Mesenchymal stem cell (in vitro differentiated cells and primary cell): ENCODE data around the gene PNLIPRP3.

Source experiments
- DNase-seq: peaks from one replicate; pipeline ENCODE4 v3.0.0-alpha.2; 2013
- H2AFZ ChIP-seq: one replicate; pipeline ENCODE4 v1.6.1; 2013; ENCODE audit warnings: low read depth, mild to moderate bottlenecking, control low read depth, inconsistent platforms, low read length, moderate library complexity
- H2AK5ac ChIP-seq: 2 replicates; pipeline ENCODE4 v1.6.1; 2013; ENCODE audit warnings: low read length, moderate library complexity, mild to moderate bottlenecking, inconsistent platforms; ENCODE audit not compliant: severe bottlenecking
- H2BK120ac ChIP-seq: one replicate; pipeline ENCODE4 v1.6.1; 2013; ENCODE audit warnings: low read depth, mild to moderate bottlenecking, inconsistent platforms, low read length, moderate library complexity
- H2BK12ac ChIP-seq, 2 experiments: one replicate each; pipeline ENCODE4 v1.6.1; 2013; ENCODE audit warnings: inconsistent platforms in 2 of 2, low read length in 2 of 2, mild to moderate bottlenecking in 2 of 2, moderate library complexity in 2 of 2, control low read depth in 1 of 2
- H2BK15ac ChIP-seq: one replicate; pipeline ENCODE4 v1.6.1; 2013; ENCODE audit warnings: mild to moderate bottlenecking, low read depth, inconsistent platforms; ENCODE audit not compliant: poor library complexity, severe bottlenecking
- H2BK5ac ChIP-seq: 2 replicates; pipeline ENCODE4 v1.6.1; 2013; ENCODE audit warnings: low read depth, mild to moderate bottlenecking, low read length, control low read depth, inconsistent platforms; ENCODE audit not compliant: poor library complexity, severe bottlenecking
- H3K14ac ChIP-seq, 2 experiments: one replicate each; pipeline ENCODE4 v1.6.1; 2013; ENCODE audit warnings: inconsistent platforms in 2 of 2, low read length in 2 of 2, control low read depth in 1 of 2, mild to moderate bottlenecking in 1 of 2, moderate library complexity in 1 of 2
- H3K18ac ChIP-seq, 2 experiments: one replicate each; pipeline ENCODE4 v1.6.1; 2013; ENCODE audit warnings: inconsistent platforms in 2 of 2, low read length in 2 of 2, control low read depth in 1 of 2, low read depth in 1 of 2, mild to moderate bottlenecking in 1 of 2
- H3K23ac ChIP-seq, 2 experiments: one replicate each; pipeline ENCODE4 v1.6.1; 2013; ENCODE audit warnings: inconsistent platforms in 2 of 2, low read length in 2 of 2, mild to moderate bottlenecking in 2 of 2, moderate library complexity in 2 of 2, control low read depth in 1 of 2
- H3K27ac ChIP-seq: 2 replicates; pipeline ENCODE4 v1.5.1; 2013; ENCODE audit warnings: mild to moderate bottlenecking, moderate library complexity, low read length, control low read depth, inconsistent platforms; ENCODE audit not compliant: poor library complexity, severe bottlenecking
- H3K27me3 ChIP-seq, 2 experiments: 2 replicates each; pipeline versions ENCODE4 v1.6.1 to v1.7.0; 2013; ENCODE audit warnings: low read length in 2 of 2, mild to moderate bottlenecking in 2 of 2, moderate library complexity in 2 of 2, control low read depth in 1 of 2, inconsistent platforms in 1 of 2; ENCODE audit not compliant: control insufficient read depth in 1 of 2, insufficient read depth in 1 of 2
- H3K36me3 ChIP-seq, 2 experiments: 2 replicates each; pipeline versions ENCODE4 v1.6.1 to v1.7.0; 2013; ENCODE audit warnings: low read length in 2 of 2, control low read depth in 1 of 2, inconsistent platforms in 1 of 2, low read depth in 1 of 2, mild to moderate bottlenecking in 1 of 2; ENCODE audit not compliant: insufficient read depth in 2 of 2, control insufficient read depth in 1 of 2
- H3K4ac ChIP-seq, 2 experiments: one replicate each; pipeline ENCODE4 v1.6.1; 2013; ENCODE audit warnings: inconsistent platforms in 2 of 2, low read length in 2 of 2, mild to moderate bottlenecking in 2 of 2, moderate library complexity in 2 of 2, control low read depth in 1 of 2, low read depth in 1 of 2
- H3K4me1 ChIP-seq: 2 replicates; pipeline ENCODE4 v1.6.1; 2013; ENCODE audit warnings: low read depth, low read length, control low read depth; ENCODE audit not compliant: control insufficient read depth, insufficient read depth
- H3K4me2 ChIP-seq: 2 replicates; pipeline ENCODE4 v1.6.1; 2013; ENCODE audit warnings: low read length, mild to moderate bottlenecking, inconsistent platforms; ENCODE audit not compliant: poor library complexity, severe bottlenecking
- H3K4me3 ChIP-seq, 2 experiments: 2 replicates each; pipeline versions ENCODE4 v1.5.1 to v1.7.0; 2013; ENCODE audit warnings: low read length in 2 of 2, mild to moderate bottlenecking in 2 of 2, control low read depth in 1 of 2, low read depth in 1 of 2; ENCODE audit not compliant: insufficient read depth in 1 of 2
- H3K79me1 ChIP-seq: replicated peaks from 2 replicates; pipeline ENCODE4 v1.6.1; 2013; ENCODE audit warnings: mild to moderate bottlenecking, control low read depth, low read length, inconsistent platforms; ENCODE audit not compliant: poor library complexity, severe bottlenecking
- H3K9ac ChIP-seq: 2 replicates; pipeline ENCODE4 v1.7.0; 2013; ENCODE audit warnings: mild to moderate bottlenecking, low read length, moderate library complexity
- H3K9me3 ChIP-seq: 2 replicates; pipeline ENCODE4 v1.7.0; 2013; ENCODE audit warnings: mild to moderate bottlenecking, low read length; ENCODE audit not compliant: control insufficient read depth
- H4K8ac ChIP-seq: one replicate; pipeline ENCODE4 v1.6.1; 2013; ENCODE audit warnings: inconsistent platforms, mild to moderate bottlenecking, low read length, moderate library complexity
- H4K91ac ChIP-seq: one replicate; pipeline ENCODE4 v1.6.1; 2013; ENCODE audit warnings: mild to moderate bottlenecking, low read length, inconsistent platforms
- WGBS: methylation state at CpG from one replicate; pipeline ENCODE4 v1.1.7; 2013; ENCODE audit warnings: mixed read lengths; 5-methylcytosine and 5-hydroxymethylcytosine counted together

The PNLIPRP3 gene

GRCh38 chr10:116466715-116467422 is 39.2 kb downstream of the PNLIPRP3 start:
- DNase-seq, result no peak
- Histone ChIP-seq H3K79me1 (no peaks in the 10 kb centered on the region), H2AFZ (no peak overlapping the region), H3K18ac (no peak overlapping the region), H2BK120ac (no peak overlapping the region), H2BK5ac (no peak overlapping the region), H3K4ac (no peak overlapping the region), H3K9me3 (no peaks in the 10 kb centered on the region), H3K36me3 (peaks cover 0 to under 1% of the 10 kb centered on the region in 2 experiments), H2BK12ac (no peak overlapping the region), H2BK15ac (no peak overlapping the region), H3K23ac (no peak overlapping the region), H3K4me3 (no peak overlapping the region), H4K8ac (no peak overlapping the region), H3K14ac (no peak overlapping the region), H3K27me3 (peaks cover 0 to 4% of the 10 kb centered on the region in 2 experiments), H3K9ac (no peak overlapping the region), H4K91ac (no peak overlapping the region), H2AK5ac (no peak overlapping the region), H3K4me1 (no peaks in the 10 kb centered on the region), H3K4me2 (no peak overlapping the region), H3K27ac (no peak overlapping the region)
- WGBS, result 78% methylated on average over 6 of the region's 7 CpGs

DNA sequence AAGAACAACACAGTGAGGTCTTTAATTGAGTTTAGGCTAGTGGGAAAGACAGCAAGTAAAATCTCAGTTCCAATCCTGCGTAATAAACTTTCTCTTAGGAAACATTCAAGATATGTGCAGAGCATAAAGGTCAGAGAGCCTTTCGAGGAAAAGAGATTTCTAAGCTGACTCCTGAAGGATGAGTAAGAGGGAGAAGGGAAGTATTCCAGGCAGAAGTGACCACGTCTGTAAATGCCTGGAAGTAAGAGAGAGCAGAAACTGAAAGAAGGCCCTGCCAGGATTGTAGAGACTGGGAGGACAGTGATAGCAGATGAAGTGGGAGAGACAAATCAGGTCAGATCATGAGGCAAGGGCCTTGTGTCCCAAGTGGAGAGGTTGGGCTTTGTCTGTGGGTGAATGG is 41.8 kb downstream of the PNLIPRP3 start:
- Histone ChIP-seq H2BK12ac (no peak overlapping the region), H3K23ac (no peak overlapping the region), H3K9ac (peak overlapping the region; percentile 55), H2BK15ac (no peak overlapping the region), H4K91ac (no peak overlapping the region), H3K4me1 (no peaks in the 10 kb centered on the region), H3K36me3 (no peaks in the 10 kb centered on the region), H2BK120ac (no peak overlapping the region), H3K4me2 (no peak overlapping the region), H3K4ac (no peak overlapping the region), H3K4me3 (peak overlapping the region in 1 of 2 experiments; percentile 30), H3K18ac (no peak overlapping the region), H2AK5ac (no peak overlapping the region), H3K79me1 (no peaks in the 10 kb centered on the region), H3K14ac (no peak overlapping the region), H3K27ac (no peak overlapping the region), H2BK5ac (no peak overlapping the region), H4K8ac (no peak overlapping the region), H3K9me3 (no peaks in the 10 kb centered on the region), H2AFZ (no peak overlapping the region), H3K27me3 (peaks cover 0 to 4% of the 10 kb centered on the region in 2 experiments)
- 49% methylated on average over 3 of the region's 3 CpGs for WGBS
- DNase-seq, result peak; percentile 19

- Histone ChIP-seq H3K27ac (no peak overlapping the region), H3K36me3 (no peaks in the 10 kb centered on the region), H3K9me3 (no peaks in the 10 kb centered on the region)
Observed at GRCh38 chr10:116470071-116470470, 42.4 kb downstream of the PNLIPRP3 start.

DNA sequence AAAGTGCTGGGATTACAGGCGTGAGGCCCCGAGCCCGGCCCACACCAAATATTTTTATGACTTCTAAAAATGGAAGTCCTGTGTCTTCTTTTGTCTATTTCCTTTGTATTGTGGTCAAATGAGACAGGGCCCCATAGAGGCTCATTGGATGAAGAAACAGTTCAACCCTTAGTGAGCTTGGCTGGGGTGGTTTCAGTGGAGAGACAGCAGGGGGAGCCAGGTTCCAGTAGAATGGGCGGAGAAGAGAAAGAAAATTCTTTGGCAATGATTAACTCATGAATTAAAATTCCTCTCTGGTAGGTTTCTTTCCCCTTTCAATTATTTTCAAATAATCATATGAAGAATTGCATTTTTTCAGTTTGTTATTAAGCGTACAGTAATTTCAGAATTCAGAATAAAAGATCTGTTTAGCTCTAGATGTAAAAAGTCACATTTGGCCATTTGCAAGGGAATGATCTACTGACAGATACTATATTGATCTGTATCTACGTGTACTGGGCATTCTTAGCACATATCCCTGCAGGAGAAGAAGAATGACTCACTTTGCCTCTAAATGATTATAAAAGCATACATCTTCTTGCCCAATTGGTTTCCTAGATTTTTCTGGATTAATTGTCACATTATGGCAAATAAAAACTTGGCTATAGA is 43.2 kb downstream of the PNLIPRP3 start:
- H4K8ac ChIP-seq, result no peak overlapping the region
- no peak overlapping the region for H3K23ac ChIP-seq
- H2BK15ac ChIP-seq, result no peak overlapping the region
- H2AK5ac ChIP-seq, result no peak overlapping the region
- H2BK12ac ChIP-seq, result no peak overlapping the region
- H3K36me3 ChIP-seq, result no peaks in the 10 kb centered on the region
- no peak overlapping the region for H3K4ac ChIP-seq
- no peak for DNase-seq
- no peak overlapping the region for H3K4me2 ChIP-seq
- H3K4me3 ChIP-seq, result no peak overlapping the region
- no peak overlapping the region for H3K14ac ChIP-seq
- no peaks in the 10 kb centered on the region for H3K4me1 ChIP-seq
- H3K79me1 ChIP-seq, result no peaks in the 10 kb centered on the region
- WGBS, result 100% methylated on average over 2 of the region's 6 CpGs
- no peak overlapping the region for H2AFZ ChIP-seq
- H3K27me3 ChIP-seq, result peaks cover 0 to 4% of the 10 kb centered on the region in 2 experiments
- no peak overlapping the region for H4K91ac ChIP-seq
- no peak overlapping the region for H2BK120ac ChIP-seq
- peak overlapping the region; percentile 47 for H3K9ac ChIP-seq
- H3K18ac ChIP-seq, result no peak overlapping the region
- no peak overlapping the region for H2BK5ac ChIP-seq
- H3K9me3 ChIP-seq, result no peaks in the 10 kb centered on the region
- H3K27ac ChIP-seq, result no peak overlapping the region

More at GRCh38 chr10:116470071-116470470, 42.4 kb downstream of the PNLIPRP3 start:
- Histone ChIP-seq H3K4ac (no peak overlapping the region), H2AFZ (no peak overlapping the region), H4K91ac (no peak overlapping the region), H3K4me3 (peak overlapping the region in 1 of 2 experiments; percentile 30), H3K14ac (no peak overlapping the region), H4K8ac (no peak overlapping the region), H2BK120ac (no peak overlapping the region), H3K4me1 (no peaks in the 10 kb centered on the region), H3K4me2 (no peak overlapping the region), H3K18ac (no peak overlapping the region), H2BK12ac (no peak overlapping the region), H2BK5ac (no peak overlapping the region), H3K9ac (no peak overlapping the region), H2BK15ac (no peak overlapping the region), H3K23ac (no peak overlapping the region), H2AK5ac (no peak overlapping the region), H3K79me1 (no peaks in the 10 kb centered on the region), H3K27me3 (peaks cover 0 to 4% of the 10 kb centered on the region in 2 experiments)
- DNase-seq, result no peak
- WGBS, result 70% methylated on average over 3 of the region's 4 CpGs
